ENCODE measurements around the gene INSYN2B.

GRCh38 chr5:169870211-169870610 is 110.1 kb downstream of the INSYN2B start:
- TF ChIP-seq GATA3 (IDR thresholded peaks at IDR 0.05; ENCODE audit: low read depth, low read length), result no peak
- TF ChIP-seq GATA2 (IDR thresholded peaks at IDR 0.05; ENCODE audit: low read depth, low read length), result no peak

Measured in SH-SY5Y (cell line).